Measurements from ENCODE around the gene ENO2.
A peak's percentile ranks its signal among the peaks of the same experiment; 100 is the strongest.

Gene ENO2

DNA sequence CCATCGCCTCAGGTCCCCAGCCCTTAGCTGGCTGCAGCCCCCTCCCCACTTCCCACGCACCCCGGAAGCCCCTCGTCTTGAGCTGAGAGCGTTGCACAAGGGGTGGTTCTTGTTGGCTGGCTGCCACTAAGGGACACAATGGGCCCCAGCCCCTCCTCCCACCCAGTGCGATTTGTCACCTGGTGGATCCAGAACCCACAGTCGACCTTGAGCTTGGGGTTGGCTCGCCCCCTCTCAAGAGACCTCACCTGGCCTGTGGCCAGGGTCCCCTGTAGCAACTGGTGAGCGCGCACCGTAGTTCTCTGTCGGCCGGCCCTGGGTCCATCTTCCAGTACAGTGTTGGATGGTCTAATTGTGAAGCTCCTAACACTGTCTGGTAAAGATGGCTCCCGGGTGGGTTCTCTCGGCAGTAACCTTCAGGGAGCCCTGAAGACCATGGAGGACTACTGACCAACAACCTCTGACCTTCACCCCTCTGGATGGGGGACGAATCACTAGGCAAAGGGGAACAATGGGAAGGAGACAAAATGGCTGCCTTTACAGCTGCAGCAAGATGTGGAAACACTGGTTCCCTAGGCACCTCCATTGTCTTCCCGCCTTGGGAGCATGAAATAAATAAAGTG, 49.5 kb downstream of the ENO2 start:
- DNase-seq: no peak

DNA sequence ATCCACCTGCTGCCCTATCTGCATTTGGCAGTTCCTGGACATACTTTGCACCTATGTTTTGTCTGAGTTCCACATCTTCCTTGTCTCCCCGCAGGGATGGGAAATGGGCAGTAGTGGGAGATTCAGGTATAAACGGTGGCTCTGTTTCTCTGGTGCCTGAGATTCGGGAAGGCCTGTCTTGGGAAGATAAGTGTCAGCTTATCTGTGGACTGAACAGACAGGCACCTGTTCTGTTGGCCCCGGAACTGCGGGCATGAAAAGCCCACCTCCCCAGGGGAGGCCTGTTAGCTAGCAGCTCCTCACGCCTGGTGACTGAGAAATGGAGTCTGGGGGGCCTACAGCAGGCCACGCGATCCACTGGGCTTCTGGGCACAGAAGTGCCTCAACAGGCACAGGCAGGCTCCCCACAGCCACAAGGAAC, 50.2 kb downstream of the ENO2 start:
- DNase-seq: no peak

DNA sequence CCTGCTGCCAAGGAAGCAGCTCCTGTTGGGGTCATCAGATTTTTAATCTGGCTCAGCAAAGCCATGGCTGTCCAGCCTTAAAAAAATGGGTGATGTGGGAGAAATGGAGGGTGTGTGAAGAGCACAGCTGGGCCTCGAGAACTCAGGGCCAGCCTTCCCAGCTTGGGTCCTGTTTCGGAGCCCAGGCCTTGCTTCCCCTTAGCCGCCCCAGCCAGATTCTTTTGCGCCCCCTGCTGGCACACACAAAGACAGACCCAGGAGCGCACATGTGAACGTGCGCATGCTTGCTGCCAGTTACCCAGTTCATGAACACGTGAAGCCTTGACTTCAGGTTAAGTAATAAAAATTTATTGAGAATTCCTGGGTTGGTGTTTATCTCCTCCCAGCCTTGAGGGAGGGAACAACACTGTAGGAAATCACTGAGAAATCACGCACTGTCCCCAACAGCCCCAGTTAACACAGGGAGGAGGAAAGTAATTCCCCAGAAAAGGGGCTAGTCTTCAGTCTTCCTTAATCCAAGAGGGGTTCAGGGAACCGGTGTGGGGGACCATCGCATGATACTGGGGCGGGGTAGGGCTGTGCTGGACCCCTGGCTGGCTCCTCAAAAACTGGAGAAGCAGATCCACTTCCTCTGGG, 50.8 kb downstream of the ENO2 start:
- peak; percentile 91 for DNase-seq

DNA sequence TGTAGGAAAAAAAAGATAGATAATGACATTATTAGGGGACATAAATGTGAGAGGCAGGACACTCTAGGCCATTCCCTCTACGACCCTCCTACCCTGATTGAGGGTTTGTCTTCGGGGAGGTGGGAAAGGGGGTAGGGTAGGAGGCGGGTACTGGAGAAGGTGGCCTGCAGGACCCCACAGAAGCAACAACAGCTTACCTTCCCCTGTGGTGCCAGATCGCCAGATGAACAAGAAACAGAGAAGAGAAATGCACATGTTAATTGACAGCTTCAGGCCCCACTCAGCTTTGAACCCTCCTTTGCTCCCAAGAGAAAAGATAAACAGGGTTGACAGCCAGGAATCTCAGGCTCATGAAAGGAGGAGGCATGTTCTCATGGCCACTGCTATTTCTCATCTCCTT, 51.3 kb downstream of the ENO2 start:
- no peak for DNase-seq

DNA sequence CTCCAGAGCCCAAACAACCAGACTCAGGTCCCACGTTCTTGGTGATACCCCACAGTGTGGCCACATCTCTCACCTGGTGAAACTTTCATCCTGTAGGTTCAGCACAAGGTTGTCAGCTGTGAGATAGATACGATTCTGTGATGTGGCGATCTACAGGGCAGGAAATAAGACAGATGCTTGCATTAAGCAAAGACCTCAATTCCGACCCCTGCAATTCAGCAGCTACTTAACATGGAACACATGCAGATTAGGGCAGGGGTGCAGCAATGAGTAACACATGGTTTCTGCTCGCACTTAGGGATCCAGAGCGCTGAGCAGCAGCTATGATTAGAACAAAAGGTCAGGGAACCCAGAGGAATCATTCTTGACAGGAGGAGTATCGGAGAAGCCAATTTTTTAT, 52.0 kb downstream of the ENO2 start:
- DNase-seq: no peak

DNA sequence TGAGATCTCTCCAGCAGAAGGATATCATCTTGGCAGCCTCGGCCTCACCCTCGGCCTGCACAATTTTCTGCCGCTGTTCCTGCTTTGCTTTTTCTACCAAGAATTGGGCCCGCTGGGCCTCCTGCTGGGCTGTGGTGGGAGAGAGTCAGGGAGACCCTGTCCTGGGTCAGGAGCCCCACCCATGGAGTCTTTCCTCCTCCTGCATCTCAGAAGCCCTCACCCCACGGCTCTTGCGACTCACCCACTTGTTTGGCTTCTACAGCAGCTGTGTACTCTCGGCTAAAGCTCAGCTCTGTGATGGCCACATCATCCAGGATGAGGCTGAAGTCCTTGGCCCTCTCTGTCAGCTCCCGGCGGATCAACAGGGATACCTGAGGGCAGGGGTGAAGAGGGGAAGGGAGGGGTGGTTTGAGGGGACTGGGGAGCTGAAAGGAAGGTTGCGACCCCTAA, 53.3 kb downstream of the ENO2 start:
- DNase-seq: no peak

DNA sequence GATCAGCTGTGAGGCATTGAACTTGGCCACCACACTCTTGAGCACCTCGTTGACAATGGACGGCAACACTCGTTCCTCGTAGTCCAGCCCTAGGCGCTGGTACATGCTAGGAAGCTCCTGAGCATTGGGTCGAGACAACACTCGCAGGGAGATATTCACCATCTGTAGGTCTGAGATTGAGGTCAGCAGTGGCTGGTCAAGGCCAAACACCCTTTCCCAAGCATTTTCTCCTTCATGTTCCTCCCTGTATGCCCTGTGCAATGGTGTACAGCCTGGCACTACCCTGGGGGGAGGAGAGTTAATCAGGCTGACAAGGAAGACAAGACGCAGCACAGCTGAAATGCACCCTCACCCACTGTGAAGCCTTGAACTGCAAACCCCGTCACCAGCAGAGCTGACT, 54.0 kb downstream of the ENO2 start:
- no peak for DNase-seq

DNA sequence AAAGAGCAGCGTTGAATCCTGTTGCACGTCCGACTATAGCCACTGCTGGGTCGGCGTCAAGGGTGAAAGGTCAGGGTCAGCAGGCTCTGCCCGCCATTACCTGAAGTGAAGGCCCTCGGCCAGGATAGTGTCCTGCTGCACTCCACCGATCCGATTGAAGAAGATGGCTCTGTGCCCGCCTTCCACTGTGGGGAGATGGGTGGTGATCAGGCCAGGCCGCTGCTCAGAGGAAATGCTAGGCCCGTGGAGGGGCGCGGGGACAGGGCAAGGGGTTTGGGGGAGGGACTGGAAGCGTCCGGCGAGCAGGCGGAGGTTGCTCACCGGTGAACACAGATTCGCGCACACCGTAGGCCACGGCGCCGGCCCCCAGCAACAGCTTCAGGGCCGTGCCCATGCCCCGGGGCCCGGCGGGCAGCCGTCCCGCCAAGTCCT, 55.7 kb downstream of the ENO2 start:
- DNase-seq: no peak

All from activated CD4-positive, alpha-beta T cell treated with anti-CD3 and anti-CD28 coated beads, Interleukin-2, amount 50 U/mL, for 1 hour (primary cell).